Measurements from ENCODE around the gene TRAF3.
"Not testable (repeated sequence)": the region's sequence is repeated elsewhere in the genome, so short reads cannot be mapped to it uniquely, and the experiment has no call there.

Gene TRAF3

GRCh38 chr14:102751088-102751487, 26.2 kb upstream of the TRAF3 start:
- no peak for FAIRE-seq

GRCh38 chr14:102752239-102752847, 24.9 kb upstream of the TRAF3 start:
- DNase-seq (ENCODE audit: low spot score) = no peak
- FAIRE-seq = no peak

More at GRCh38 chr14:102751088-102751487, 26.2 kb upstream of the TRAF3 start:
- DNase-seq (ENCODE audit: low spot score) = no peak

GRCh38 chr14:102754370-102755262, 22.6 kb upstream of the TRAF3 start:
- DNase-seq (ENCODE audit: low spot score) (no peak), FAIRE-seq (no peak)

DNA sequence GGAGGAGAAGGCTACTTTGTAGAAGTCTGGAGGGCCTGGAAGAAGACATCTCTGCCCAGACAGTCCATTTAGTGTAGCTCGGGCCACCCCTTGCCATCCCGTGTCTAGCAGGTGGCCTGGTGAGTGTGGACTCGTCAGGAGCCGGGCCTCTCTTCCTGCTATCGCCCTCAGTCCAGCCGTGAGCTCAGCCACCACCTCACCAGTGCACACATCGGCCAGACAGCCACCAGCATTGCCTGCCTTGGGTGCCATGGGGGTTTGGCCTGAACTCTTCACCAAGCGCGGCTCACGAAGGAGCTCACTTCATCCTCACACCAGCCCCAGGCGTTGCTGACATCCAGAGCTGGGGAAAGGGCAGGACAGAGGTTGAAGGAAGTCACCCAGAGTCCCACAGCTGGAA, 19.6 kb upstream of the TRAF3 start:
- FAIRE-seq = no peak
- DNase-seq (ENCODE audit: low spot score) = no peak

GRCh38 chr14:102758087-102758486, 19.2 kb upstream of the TRAF3 start:
- no peak for FAIRE-seq

GRCh38 chr14:102759456-102760187, 17.6 kb upstream of the TRAF3 start:
- DNase-seq (ENCODE audit: low spot score) = no peak
- FAIRE-seq = no peak

More at GRCh38 chr14:102758087-102758486, 19.2 kb upstream of the TRAF3 start:
- no peak for DNase-seq (ENCODE audit: low spot score)

DNA sequence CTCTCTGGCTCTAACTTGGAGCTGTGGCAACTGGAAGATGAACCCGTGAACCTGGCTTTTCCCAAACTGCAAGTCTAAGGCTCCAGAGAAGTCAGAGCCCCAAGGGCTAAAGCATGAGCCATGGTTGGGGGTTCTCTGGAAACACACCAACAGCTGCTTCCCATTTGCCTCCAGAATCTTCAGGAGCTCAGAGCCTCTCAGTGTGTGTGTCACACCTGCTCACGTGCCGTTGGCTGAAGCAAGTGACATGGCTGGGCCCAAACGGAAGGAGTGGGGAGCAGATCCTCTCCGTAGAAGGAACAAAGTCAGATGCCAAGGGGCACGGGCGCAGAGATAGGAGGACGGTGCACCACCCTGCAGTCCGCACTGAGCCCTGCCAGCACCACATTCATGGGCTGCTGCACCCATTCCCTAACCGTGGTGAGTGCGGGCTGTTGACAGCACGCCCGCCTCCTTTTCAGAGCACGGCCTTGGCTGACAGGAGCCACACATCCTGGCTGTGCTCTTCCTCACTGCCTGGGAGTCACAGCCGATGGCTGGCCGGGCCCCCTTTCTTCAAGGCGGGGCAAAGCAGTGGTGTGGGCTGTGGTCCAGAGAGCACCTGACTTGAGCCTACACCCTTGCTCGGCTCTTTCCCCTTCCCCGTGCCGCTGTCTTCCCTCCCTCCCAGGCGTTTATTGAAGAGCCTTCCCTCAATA, 16.6 kb upstream of the TRAF3 start:
- DNase-seq (ENCODE audit: low spot score) (no peak), FAIRE-seq (no peak)

- DNase-seq (ENCODE audit: low spot score) = no peak
- FAIRE-seq = no peak
Measured at GRCh38 chr14:102761206-102761605, 16.0 kb upstream of the TRAF3 start.

DNA sequence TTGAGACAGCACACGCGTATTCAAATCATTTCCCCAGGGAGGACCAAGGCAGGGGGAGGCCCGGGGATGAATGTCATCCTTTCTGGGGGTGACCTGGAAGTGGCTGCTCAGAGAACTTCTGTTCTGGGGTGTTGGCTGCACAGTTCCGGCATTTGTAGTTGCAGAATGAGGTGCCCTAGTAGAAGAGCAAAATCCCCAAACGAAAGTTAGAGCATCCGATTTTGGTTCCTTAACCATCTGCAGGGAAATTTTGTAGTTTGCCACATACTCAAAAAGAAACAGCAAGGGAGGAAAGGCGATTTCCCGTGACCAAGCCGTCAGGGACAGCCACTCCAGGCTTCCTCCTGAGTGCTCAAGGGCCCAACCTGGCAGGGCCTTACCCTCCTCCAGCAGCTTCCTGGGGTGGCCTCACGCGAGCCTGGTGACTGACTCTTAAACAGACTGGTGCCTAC, 13.0 kb upstream of the TRAF3 start:
- no peak for FAIRE-seq
- no peak for DNase-seq (ENCODE audit: low spot score)

GRCh38 chr14:102765770-102766169, 11.5 kb upstream of the TRAF3 start:
- not testable (repeated sequence) for DNase-seq (ENCODE audit: low spot score); FAIRE-seq

DNA sequence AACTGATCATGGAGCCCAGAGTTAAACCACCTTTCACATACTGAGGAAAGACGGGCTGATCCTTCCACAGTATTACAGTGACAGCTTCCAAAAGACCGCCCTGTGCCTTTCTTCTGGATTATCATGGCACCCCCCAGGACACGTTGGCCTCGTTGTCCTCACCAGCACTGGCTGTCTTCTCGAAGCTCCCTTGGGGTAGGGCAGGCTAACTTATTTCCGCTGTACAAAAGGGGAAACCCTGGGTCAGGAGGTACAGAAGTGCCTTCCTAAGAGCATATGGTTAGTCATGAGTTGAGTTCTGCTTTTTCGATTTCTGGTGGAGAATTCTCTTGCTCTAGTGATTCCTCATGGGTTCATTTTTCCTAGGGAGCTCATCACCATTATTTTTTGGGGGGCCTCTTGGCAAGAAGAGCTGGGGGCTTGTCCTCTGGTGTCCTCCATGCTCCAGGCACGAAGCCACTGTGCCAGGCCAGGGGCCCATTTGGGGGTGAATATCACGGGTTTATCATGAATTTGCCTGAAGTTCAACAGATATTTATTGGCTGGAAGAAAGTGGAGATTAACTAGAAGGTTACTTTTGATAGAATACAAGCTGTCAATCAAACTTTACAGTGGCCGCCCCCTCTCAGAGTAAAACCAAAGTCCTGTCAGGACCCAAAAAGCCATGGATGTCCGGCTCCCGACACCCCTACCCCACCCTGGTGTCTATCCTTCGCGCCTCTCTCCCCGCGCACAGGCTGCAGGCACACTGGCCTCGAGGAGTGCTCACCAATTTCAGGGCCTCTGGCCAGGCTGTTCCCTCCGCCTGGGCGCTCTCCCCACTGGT, 8.8 kb upstream of the TRAF3 start:
- no peak for DNase-seq (ENCODE audit: low spot score)

GRCh38 chr14:102769049-102769327, 8.3 kb upstream of the TRAF3 start:
- FAIRE-seq = no peak
- no peak for DNase-seq (ENCODE audit: low spot score)

More for the DNA sequence above, 8.8 kb upstream of the TRAF3 start:
- no peak for FAIRE-seq

- no peak for FAIRE-seq
Measured at GRCh38 chr14:102770147-102771123, 6.8 kb upstream of the TRAF3 start.

GRCh38 chr14:102771144-102771543, 6.1 kb upstream of the TRAF3 start:
- no peak for FAIRE-seq
- no peak for DNase-seq (ENCODE audit: low spot score)

More at GRCh38 chr14:102770147-102771123, 6.8 kb upstream of the TRAF3 start:
- DNase-seq (ENCODE audit: low spot score) = no peak

GRCh38 chr14:102772781-102773570, 4.3 kb upstream of the TRAF3 start:
- FAIRE-seq = no peak

GRCh38 chr14:102774391-102775153, 2.7 kb upstream of the TRAF3 start:
- peak; percentile 45 for DNase-seq (ENCODE audit: low spot score)
- FAIRE-seq = no peak

More at GRCh38 chr14:102772781-102773570, 4.3 kb upstream of the TRAF3 start:
- DNase-seq (ENCODE audit: low spot score) = no peak

- FAIRE-seq (no peak), DNase-seq (ENCODE audit: low spot score) (peak; percentile 27)
Measured at GRCh38 chr14:102775855-102776760, 1.1 kb upstream of the TRAF3 start.
